HG02973 (cell line): ENCODE data around the gene FIG4.

ENCODE experiments used
- ATAC-seq: cut with Tn5 transposase; IDR thresholded peaks from one replicate; pipeline ENCODE4 v1.9.1; 2021; ENCODE audit warnings: moderate library complexity; ENCODE audit not compliant: unreplicated experiment

The FIG4 gene

DNA sequence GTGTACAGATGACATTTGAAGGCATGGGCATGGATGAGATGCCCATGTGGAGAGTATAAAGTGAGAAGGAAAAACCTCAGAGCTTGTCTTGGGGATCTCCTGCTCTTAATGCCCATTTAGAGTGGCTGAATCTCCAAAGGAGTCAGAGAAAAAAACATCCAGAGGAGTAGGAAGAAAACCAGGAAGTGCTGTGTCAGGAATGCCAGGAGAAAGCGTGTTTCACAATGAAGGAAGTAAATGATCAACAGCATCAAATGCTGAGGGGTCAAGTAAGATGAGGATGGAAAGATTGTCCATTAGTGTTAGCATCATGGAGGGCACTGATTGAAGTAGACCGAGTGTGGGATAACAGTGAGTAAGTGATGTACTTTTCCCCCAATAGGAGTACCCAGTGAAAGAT lies 56.1 kb downstream of the FIG4 start:
- ATAC-seq = no peak

DNA sequence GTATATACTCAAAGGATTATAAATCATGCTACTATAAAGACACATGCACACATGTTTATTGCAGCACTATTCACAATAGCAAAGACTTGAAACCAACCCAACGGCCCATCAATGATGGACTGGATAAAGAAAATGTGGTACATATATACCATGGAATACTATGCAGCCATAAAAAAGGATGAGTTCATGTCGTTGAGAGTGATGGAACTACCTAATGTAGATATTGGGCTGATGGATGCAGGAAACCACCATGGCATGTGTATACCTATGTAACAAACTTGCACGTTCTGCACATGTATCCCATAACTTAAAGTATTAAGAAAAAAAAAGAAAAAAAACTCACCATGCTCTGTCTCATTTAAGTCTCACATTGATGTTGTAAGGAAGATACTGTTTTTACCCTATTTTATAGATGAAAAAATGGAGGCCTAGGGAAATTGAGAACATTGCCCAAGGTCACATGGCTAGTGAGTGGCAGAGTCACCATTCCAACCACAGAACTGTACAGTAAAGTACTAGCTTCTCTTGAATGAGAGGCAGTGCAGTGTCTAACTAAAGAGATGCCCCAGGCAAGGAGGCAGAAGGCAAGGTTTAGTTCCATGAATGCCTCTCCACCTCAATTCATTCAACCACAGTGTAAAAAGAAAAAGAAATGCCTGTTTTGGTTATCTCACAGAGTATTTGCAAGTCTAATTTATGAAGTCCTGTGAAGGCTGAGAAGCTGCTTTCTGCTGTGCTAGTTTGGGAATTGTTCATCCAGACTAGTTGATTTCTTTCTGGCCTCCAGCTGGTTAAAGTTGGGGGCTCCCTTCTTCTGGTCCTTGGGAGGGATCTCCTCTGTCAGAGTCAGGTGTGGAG lies 68.2 kb downstream of the FIG4 start:
- ATAC-seq = no peak

DNA sequence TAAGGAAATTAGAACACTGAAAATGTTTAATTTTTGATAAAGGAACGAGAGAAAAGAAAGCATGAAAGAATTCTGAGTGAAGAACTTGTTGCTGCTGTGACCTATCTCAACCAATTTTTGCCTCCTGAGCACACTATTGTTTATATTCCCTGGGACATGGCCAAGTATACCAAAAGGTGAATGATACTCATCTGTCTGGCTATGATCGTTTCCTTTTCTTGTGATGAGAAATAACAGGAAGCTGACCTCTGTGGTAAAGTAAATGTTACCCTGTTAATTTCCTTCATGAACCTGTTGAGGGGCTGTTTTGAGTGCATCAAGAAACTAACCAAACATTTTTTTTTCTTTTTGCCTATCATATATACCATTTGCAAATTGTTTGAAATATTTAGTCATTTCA lies 69.1 kb downstream of the FIG4 start:
- ATAC-seq = no peak

DNA sequence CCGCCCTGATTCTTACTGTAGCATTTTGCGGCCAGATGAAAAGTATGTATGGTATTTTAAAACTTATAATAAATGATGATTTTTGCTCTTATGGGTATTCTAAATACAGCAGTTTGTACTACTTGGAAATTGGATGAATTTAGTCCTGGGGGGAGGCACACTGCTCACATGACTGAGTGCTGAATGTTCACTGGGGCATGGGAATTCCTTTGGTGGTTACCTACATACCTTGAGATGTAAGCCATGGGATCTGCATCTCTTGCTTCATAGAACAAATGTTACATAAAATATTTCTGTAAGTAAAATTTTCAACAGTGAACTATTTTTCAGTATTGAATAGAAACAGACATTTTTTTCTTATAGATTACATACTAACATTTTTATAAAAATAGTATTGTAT lies 71.1 kb downstream of the FIG4 start:
- no peak for ATAC-seq

DNA sequence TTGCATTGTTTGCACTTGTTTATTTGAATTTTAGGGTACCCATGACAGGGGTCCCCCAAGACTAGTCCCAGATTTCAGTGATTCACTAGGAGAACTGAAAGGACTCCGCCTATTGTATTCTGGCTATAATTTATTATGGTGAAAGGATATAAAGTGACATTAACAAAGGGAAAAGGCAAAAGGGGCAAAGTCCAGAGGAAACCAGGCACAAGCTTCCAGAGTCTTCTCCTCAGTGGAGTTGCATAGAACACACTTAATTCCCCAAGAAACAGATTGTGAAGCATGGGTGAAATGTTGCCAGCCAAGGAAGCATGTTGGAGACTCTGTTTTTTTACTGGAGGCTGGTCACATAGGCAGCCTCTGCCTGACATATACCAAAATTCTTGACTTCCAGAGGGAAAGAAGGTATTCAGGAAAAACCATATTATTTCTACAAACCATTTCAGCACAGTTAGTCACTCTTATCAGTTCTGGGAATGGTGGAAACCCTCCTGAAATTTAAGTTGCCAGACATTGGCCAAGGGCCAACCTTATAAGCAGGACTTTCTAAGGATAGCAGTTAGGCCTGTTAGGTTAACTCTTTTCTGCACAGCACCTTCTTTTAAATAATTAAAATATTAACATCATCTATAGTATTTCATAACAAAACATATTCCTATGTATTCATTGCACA lies 71.8 kb downstream of the FIG4 start:
- ATAC-seq = no peak

DNA sequence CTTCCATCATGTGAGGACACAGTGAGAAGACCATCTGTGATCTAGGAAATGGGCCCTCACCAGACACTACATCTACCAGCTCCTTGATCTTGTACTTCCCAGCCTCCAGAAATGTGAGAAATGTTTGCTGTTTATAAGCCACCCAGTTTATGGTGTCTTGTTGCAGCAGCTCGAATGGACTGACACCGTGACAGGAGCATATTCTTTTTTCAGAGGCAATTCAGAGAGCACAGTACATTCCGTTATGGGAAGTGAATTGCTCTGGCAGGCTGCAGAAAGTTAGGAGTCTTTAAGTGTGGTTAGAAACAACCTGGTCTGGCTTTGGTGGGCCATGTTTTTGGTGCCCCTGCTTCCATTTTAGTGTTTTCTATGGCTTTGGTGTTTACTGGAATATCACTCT lies 75.1 kb downstream of the FIG4 start:
- no peak for ATAC-seq

DNA sequence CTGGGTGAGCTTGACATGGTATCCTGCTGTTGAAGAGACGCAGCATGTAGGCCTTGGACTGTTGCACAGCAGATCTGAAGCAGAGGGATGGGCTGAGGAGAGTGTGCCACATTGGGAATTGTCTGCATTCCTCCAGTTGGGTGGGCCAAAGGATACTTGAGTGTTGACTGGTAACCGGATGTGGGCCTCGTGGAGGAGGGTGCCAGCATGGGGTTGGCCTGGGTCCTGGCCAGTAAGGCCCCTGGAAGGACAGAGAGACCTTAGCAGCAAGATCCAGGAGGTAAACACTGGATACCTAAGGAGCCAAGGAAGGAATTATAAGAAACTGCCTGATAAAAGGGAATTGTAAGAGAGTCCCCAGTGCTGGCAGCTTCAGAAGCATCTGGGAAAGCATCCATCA lies 76.9 kb downstream of the FIG4 start:
- ATAC-seq = no peak

DNA sequence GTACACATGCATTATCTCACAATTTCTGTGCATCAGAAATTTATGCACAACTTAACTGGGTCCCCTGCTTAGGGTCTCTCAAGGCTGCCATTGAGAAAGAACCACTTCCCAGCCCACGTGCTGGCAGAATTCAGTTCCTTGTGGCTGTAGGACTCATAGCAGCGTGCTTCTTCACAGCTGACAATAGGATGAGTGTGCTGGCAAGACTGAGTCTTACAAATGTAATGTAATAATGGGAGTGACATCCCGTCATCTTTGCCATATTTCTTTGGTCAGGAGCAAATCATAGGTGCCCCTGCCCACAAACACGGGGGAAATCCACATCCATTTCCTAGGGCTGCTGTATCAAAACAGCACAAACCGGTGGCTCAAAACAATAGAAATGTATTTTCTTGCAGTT lies 77.4 kb downstream of the FIG4 start:
- no peak for ATAC-seq

DNA sequence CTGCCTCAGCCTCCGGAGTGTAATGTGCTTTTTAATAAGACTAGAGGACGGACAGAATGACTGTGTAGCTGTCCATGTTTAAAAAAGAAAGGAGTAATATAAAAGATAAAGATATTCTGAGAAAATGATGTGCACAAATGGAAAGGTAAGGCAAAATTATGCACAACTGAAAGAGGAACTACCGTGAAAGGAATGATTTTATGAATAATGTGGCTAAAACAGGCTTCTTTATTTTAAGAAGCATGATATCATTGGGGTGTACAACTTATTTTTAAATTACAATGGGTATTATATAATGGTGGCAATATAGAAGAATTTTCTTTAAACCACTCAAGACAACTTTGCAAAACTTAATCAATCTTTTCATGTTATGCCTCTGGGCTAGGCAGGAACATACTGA lies 78.1 kb downstream of the FIG4 start:
- ATAC-seq = no peak

DNA sequence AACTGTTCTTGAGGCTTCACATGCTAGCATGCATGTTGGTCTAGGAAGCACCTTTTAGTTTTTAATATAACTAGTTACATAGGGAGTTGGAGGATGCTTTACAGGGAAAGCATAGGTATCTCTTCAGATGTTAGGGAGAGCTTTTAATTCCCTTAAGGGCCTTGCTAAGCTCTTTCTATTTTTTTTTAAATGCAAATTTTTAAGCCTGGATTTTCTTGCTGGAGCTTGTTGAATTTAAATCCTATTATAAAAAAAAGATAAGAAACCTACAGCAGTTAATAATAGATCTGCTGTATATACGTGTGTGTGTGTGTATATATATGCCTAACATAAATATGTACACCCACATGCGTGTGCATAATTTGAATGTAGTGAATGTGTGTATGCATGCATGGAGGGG lies 79.0 kb downstream of the FIG4 start:
- no peak for ATAC-seq

DNA sequence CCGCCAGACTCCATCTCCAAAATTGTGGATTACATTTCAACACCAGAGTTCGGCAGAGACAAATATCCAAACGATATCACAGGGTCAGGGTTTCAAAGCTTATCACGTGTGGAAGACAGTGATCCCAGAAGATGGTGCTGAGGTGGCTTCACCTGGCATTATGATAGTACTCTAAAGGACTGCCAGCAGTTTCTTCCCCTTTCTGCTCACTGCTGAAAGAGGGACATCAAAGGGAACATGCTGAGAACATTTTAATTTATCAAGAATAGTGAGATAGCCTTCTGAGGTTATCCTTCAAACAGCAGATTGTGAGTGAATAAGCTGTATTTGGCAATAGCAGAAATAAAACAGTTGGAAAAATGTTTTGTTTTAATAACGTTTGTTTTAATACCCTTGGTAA lies 79.7 kb downstream of the FIG4 start:
- ATAC-seq = no peak

DNA sequence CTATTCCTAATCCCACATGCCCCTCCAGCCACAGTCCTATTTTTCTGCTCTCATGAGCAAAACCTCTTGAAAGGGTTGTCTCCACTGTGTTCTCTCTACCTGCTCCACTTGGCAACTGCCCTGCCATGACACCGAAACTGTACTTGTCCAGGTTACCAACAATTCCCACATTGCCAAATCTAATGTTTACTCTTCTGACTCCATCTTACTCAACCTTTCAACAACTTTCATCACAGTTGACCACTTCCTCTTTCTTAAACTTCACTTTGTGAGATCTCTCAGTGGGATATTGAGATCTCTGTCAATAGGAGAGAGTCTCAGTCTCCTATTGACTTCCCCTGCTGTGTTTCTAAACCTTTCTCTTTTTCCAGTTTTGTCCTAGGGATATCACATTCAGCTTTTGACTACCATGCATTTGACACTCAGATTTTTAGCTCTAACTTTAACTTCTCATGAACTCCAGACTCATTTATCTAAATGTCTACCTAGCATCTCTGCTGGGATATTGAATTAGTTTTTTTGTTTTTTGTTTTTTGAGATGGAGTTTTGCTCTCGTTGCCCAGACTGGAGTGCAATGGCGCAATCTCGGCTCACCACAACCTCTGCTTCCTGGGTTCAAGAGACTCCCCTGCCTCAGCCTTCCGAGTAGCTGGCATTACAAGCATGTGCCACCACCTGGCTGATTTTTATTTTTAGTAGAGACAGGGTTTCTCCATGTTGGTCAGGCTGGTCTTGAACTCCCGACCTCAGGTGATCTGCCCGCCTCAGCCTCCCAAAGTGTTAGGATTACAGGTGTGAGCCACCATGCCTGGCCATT lies 81.1 kb downstream of the FIG4 start:
- peak; percentile 48 for ATAC-seq

DNA sequence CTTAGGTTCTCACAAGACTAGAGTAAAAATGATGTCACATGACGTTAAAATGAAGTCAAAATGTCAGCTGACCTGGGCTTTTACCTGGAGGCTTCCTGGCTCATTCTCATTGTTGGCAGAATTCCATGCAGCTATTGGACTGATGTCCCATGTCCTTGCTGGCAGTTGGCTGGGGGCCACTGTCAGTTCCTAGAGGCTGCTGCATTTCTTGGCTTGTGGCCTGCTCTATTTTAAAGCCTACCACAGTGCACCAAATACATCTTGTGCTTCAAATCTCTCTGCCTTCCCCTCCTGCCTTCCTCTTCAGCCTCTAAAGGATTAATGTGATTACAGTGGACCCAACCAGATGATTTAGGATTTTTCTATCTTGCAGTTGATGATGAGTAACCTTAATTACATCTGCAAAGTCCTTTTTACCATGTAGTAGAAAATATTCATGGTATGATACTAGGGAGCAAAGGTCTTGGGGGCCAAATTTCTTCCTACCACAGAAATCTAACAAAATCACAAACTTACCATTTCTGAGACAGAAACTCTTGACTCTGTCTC lies 81.9 kb downstream of the FIG4 start:
- ATAC-seq = no peak

DNA sequence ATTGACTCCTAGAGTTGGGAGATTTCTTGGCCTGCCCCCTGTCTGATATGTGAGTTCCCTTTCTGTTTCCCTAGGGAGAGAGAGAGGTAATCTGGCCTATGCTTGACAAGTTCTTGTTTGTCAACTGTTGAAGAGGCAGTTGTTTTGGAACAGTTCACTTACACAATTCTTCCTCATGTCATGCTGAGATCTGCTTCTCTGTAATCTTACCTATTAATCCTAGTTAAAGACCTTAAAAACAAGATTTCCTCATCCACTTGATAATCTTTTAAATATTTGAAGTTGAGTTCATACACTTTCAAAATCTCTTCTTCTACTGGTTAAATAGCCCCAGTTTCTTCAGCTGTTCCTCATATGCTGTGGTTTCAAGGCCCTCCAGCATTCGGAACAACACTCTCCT lies 89.9 kb downstream of the FIG4 start:
- no peak for ATAC-seq

DNA sequence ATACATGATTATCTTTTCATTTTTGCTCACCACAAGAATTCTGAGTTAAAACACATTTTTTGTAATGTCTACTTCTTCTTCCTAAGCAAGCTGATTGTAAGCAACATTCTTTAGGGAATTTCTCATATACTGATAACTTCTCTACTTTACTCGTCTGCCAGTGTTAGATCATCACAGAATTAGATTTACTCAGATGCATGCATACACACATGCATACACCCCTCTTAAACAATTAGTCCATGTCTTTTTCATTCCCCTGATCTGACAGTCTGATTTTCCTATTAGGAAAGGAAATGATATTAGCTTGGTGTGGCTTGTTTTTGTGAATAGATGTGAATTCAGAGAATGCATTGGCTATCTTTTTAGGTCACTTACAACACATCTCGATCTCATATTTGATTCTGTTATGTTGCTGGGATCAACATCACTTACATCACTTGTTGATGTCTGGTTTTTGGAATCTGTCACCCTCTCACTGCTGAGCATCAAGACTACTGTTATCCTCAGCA lies 91.4 kb downstream of the FIG4 start:
- ATAC-seq = no peak

DNA sequence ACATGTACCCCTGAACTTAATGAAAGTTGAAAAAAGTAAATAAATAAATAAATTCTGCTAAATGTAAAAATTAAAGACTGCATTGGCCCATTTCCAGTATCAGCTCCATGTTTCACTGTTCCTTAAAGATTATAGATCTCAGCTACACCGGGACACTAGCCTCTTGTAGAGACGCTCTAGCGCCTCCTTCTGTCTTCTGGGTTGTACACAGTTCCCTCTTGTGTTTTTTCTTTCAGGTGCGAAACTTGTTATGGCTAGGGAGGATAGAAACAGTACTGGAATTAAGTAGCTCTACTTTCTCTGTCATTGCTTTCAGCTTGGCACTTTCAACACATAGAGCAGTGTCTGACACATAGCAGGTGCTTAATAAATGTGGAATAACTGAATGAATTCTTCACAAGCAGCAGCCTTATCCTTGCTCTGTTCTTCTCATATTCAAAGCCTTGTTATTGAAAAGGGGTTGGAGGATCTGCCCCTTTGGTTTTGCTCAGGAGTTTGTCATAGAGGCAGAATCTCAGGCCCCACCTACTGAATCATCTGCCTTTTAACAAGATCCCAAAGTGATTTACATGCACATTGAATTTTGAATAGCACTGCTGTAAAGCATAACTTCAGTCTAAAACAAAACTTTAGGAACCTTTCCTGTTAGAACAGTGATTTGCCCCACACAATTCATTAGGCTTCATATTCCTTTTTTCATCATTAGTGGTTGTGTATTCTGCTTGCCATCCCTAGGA lies 92.3 kb downstream of the FIG4 start:
- no peak for ATAC-seq

DNA sequence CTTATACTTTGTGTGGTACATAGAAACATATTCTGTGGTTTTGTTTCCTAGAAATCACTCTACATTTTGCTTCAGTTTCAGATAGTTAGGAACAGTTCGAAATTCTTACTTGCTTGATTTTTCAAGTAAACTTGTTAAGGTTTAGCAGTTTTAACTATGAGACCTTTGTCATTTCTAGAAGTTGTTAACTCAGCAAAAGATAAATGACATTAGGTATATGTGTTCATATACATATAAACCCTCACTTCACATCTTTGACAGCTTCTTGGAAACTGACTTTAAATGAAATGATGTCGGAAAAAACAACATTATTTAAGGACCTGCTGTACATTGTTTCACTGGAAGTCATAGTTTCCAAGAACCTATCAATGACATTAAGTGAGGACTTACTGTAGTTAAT lies 96.2 kb downstream of the FIG4 start:
- ATAC-seq = no peak

DNA sequence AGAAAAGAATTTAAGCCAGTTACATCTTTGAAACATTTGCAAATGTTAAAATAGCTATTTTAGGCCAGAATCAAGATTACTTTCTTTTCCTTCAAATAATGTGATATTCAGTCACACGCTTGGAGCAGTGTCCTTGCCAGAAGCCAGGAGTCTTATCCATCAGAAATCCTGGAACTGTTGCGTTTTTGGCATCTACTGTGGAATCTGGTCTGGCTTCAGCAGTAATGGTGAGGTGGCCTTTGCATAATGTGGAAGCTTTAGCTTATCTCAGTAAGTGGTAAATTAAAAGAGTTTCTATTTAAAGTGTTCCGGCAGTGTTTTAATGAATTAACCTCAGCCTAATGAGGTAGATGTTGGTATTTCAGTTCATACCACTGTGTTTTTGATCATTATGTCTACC lies 97.6 kb downstream of the FIG4 start:
- no peak for ATAC-seq

DNA sequence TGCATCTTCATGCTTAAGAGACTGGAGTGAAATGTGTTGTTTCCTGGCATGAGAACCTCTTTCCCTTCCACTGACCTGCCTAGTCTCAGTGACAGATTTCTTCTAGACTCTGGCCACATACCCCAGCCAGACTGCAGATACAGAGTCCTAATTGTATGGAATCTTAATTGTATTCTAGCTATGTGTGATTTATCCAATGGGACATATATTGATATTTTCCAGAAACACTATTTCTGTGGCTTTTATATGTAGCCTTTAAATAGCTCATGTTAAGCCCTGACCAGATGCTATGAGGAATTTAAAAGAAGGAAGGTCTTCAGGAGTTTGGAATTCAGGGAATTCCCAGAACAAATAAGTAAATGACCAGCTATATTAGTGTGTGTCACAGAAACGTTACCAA lies 99.0 kb downstream of the FIG4 start:
- no peak for ATAC-seq

DNA sequence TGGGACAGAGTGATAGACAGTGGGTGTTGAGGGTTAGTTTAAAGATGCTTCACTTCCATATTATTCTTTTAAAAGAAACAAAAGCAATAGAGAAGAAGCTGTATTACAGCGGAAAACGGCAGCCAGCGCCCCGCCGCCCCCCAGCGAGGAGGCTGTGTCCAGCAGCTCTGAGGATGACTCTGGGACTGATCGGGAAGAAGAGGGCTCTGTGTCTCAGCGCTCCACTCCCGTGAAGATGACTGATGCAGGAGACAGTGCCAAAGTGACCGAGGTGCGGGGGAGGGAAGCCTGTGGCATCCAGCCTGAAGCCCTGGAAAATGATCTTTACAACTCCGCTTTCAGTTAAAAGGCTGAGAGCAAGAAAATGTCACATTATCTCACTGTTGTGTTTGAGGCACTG lies 100.2 kb downstream of the FIG4 start:
- ATAC-seq = no peak

DNA sequence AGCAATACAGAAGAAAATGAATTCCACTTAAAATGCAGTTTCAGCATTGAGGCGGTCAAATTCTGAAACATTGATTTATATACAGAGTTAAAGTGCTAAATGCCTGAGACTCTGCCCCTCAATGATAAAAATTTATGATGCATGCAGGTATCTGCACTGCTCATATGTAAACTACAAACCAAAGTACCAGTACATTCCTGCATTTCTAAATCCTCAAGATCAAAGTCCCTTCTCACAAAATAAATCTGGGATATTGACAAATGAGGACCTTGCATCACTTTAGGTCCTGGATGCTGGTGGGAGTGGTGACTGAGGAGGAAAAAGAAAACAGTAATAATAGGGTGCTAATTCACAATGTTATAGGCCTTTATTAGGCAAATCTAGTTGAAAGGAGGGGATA lies 101.9 kb downstream of the FIG4 start:
- no peak for ATAC-seq
